GM19438 (cell line): ENCODE results near the gene ZNF799.
"Not testable (repeated sequence)": the region's sequence is repeated elsewhere in the genome, so short reads cannot be mapped to it uniquely, and the experiment has no call there.

Experiments
- ATAC-seq: cut with Tn5 transposase; IDR thresholded peaks from one replicate; pipeline ENCODE4 v1.9.1; 2021; ENCODE audit warnings: low read depth; ENCODE audit not compliant: unreplicated experiment

ZNF799 gene

DNA sequence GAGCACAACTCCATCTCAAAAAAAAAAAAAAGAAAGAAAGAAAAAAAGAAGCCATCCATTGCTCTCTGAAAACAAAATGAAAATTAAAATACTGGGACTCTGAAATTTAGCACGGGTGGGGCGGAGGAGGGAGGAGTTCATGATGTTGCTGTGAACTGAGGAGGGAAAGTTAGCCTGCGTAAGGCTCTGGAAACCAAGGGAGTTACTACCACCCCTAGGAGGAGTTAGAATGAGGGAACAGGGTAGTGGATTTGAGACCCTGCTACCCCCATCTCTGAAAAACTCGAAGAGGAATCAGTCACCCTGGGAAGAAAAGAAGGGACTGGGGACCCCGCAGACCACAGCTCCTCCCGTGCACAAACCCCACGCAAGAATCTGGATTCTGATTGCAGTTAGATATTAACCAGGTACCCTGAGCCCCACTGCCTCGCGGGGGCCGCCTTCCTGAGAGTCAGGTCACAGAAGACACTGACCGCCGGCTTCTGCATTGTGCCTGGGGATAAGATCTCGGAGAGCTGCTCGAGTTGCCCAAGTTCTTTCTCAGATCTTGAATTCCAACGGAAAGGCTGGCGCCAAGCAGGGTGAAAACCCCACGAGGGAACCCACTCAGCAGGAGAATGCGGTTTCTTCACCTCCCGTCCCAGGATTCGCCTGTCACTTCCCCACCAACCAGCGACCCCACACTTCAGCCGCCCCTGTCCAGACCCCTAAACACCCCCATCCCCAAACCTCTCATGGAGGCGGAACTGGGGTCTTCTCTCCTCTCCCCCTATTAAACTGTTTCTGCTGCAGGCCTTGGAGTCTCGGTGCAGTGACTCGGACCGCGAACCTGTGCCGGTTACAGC lies 36.5 kb downstream of the ZNF799 start:
- no peak for ATAC-seq

DNA sequence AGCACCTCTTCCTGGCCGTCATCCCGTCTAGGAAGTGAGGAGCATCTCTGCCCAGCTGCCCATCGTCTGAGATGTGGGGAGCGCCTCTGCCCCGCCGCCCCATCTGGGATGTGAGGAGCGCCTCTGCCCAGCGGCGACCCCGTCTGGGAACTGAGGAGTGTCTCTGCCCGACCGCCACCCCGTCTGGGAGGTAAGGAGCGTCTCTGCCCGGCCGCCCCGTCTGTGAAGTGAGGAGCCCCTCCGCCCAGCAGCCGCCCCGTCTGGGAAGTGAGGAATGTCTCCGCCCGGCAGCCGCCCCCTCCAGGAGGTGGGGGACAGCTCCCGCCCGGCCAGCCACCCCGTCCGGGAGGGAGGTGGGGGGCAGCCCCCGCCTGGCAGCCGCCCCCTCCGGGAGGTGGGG lies 38.8 kb downstream of the ZNF799 start:
- not testable (repeated sequence) for ATAC-seq

DNA sequence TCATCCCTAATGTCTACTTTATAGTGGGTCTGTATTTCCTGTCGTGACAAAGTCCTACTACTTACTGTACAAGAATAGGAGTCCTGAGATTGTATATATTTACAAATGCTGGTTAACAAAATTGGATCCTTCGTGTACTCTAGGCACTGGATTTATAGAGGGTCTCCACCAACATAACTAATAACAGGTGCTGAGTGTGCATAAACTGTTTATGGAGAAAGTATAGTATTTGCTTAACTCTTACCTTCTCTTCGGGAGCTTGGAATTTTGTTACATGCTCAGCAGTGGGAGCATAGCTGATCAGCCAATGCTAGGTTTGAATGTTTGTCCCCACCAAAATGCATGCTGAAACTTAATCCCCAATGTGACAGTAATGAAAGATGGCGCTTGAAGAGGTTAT lies 47.7 kb downstream of the ZNF799 start:
- ATAC-seq, result no peak

DNA sequence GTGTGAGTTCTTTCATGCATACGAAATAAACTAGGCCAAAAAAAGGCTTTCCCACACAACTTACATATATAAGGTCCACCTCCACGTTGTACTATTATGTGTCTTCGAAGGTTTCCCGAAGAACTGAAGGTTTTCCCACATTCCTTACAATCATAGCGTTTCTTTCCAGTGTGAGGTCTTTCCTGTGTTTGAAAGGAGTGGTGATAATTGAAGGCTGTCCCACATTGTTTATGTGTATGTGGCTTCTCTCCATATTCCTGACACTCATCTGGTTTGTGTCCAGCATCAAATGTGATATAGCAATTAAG lies 50.2 kb downstream of the ZNF799 start:
- no peak for ATAC-seq

DNA sequence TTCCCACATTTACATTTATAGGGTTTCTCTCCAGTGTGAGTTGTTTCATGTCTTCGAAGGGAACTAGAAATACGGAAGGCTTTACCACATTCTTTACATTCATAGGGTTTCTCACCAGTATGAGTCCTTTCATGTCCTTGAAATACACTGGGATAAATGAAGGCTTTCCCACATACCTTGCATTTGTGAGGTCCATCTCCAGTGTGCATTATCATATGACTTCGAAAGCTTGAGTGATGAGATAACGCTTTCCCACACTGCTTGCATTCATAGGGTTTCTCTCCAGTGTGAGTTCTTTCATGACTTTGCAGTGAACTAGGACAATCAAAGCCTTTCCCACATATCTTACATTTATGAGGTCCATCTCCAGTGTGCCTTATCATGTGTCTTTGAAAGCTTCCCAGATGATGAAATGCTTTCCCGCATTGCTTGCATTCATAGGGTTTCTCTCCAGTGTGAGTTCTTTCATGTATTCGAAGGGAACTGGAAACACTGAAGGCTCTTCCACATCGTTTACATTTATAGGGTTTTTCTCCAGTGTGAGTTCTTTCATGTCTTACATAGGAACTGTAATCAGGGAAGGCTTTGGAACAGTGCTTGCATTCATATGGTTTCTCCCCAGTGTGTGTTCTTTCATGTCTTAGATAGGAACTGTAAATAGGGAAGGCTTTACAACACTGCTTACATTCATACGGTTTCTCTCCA lies 50.7 kb downstream of the ZNF799 start:
- ATAC-seq, result no peak

DNA sequence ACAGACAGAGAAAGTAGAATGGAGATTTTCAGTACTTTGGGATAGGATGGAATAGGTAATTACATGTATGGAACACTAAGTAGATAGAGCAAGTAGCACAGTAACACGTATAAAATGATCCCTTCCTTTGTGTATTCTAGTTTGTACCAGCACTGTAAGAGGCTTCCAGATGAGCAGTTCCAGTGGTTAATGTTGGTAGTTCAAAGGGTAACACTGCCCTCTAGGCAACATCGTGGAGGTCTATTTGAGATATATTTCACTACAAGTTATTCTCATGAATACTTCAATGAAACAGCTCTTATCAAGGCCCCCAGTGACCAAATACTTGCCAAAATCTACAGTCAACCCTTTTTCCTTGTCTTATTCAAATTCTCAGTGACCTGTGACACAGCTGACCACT lies 54.2 kb downstream of the ZNF799 start:
- ATAC-seq, result no peak

DNA sequence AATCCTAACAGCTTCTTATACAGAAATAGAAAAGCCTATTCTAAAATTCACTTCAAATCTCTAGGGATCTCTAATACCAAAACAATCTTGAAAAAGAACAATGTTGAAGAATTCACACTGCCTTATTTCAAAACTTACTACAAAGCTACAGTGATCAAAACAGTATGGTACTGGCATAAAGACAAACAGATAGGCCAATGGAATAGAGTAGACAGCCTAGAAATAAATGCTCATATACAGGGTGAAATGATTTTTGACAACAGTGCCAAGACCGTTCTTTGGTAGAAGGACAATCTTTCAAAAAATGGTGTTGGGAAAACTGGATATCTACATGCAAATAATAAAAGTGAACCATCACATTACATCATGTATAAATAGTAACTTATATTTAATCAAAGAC lies 55.9 kb downstream of the ZNF799 start:
- no peak for ATAC-seq
